ENCODE results near the gene PLEKHH1.
"Not testable (repeated sequence)": the region's sequence is repeated elsewhere in the genome, so short reads cannot be mapped to it uniquely, and the experiment has no call there.

PLEKHH1 gene

GRCh38 chr14:67586369-67586768 lies 53.3 kb downstream of the PLEKHH1 start:
- DNase-seq, result no peak

DNA sequence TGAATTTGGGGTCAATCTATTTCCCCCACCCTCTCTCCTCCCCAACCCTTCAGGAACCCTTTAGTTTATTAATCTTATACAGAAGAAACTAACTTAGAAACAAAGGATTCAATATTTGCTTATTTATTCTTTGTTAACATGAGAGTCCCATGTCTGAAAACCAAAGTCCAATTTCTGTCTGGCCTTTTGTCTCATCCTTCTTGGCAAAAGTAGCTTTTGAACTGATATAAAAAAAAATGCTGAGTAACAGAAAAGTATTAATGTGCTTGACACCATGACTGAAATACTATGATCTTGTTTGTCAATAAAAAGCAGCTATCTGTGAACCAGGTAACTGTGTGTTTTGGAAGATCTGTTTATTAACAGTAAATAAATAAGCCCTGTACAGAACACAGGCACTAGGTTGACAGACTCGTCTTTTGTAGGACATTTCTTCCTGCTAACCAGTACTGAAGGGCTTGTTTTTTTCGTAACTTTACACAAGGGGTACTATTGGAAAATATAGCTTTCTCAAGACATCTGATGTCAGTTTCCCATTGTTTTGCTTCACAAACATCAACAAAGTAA lies 56.2 kb downstream of the PLEKHH1 start:
- no peak for DNase-seq

DNA sequence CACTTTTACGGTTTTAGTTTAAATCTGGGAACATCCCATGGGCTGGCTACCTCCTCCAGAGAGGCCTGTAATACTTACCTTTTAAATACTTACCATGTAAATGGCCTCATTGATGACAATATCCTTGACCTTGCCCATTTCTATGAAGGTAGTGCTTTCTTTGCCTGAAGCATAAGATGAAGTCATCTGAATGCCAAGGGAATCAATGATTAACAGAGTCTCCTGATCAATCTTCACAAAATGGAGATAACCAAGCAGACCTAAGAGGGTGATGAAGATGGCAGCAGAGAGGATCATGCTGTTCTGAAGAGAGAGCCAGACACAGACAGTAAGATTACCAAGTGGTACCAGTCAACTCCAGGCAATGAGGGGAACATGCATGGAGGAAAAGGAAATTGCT lies 60.6 kb downstream of the PLEKHH1 start:
- DNase-seq, result not testable (repeated sequence)

DNA sequence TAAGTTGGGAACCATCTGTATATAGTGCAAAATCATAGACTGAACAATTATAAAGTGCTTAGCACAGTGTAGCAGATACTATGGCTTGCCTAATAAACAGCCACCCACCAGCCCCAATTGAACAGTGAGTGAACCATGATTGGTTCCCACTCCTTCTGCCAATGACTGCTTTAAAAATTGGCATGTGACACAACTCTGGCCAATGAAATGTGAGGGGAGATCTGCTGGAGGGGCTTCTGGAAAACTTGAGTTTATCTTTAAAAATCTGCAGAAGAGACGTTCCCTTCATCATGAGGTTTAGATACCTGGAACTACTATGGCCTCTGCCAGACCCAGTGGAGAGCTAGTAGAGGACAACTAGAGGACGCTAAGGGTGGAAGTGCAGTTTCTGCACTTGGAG lies 62.3 kb downstream of the PLEKHH1 start:
- no peak for DNase-seq

DNA sequence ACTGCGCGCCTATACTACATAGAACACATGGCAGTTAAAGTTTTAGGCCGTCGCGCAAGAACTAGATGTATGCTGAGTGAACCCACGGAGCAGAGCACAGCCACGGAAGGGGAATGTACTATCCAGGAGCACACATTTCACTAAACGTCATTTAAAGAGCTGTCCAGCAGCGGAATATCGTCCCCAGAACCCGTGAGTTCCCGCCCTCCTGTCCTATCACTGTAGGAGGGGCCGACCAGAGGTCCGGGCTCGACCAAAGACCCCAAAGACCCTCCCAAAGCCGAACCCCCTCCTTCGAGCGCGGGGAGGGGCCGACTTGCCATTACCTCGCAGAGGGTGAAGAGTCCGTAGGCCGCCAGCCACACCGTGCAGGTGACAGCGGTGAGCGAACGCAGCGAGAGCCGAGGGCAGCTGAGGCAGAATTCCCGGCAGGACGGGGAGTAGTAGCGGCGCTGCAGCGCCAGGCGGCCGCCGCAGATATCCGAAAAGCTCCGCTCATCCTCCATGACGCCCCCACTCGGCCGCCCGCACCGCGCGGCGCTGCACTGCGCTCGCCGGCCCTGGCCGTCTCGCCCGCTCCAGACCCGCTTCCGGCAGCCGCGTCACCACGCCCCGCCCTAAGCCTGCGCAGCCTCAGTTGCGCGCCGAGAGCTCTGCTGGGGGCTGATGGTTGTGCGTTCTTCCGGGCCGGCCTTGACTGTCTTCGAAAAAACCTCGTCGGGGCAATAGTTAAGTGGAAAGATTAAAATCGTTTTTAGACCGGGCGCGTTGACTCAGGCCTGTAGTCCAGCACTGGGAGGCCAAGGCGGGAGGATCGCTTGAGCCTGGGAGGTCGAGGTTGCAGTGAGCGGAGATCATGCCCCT lies 66.8 kb downstream of the PLEKHH1 start, which contains the start of gene PIGH:
TSS of gene PIGH (minus strand) at position 571 of the 864 bp plus-strand sequence. CDS start at position 506, 65 bp downstream.
- peak; percentile 86 for DNase-seq

DNA sequence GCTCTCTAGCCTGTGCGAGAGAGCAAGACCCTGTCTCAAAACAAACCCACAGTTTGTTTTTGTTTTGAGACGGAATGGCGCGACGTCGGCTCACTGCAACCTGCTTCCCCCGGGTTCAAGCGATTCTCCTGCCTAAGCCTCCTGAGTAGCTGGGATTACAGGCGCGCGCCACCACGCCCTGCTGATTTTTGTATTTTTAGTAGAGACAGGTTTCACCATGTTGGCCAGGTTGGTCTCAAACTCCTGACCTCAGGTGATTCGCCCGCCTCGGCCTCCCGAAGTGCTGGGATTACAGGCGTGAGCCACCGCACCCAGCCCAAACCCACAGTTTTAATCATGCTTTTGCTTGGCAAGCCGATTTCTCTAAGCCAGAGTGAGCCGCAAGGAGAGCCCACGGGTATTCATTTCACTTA lies 67.5 kb downstream of the PLEKHH1 start:
- DNase-seq, result not testable (repeated sequence)

GRCh38 chr14:67602076-67602475 lies 69.0 kb downstream of the PLEKHH1 start:
- DNase-seq, result no peak

DNA sequence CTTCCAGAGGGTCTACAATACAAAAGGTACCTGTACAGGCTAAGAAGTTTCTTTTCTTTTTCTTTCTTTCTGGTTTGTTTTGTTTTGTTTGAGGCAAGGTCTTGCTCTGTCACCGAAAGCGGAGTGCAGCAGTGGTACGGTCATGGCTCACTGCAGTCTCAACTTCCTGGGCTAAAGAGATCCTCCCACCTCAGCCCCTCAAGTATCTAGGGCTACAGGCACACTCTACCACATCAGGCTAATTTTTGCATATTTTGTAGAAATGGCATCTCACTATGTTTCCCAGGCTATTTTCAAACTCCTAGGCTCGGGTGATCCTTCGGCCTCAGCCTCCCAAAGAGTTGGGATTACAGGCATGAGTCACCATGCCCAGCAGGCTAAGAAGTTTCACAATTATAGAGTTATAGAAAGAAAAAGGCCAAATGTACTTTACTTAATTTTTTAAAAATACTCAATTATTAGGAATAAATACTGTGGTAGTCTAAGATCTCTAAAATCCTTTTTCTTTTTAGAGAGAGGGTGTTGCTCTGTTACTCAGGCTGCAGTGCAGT lies 70.0 kb downstream of the PLEKHH1 start:
- DNase-seq, result no peak

DNA sequence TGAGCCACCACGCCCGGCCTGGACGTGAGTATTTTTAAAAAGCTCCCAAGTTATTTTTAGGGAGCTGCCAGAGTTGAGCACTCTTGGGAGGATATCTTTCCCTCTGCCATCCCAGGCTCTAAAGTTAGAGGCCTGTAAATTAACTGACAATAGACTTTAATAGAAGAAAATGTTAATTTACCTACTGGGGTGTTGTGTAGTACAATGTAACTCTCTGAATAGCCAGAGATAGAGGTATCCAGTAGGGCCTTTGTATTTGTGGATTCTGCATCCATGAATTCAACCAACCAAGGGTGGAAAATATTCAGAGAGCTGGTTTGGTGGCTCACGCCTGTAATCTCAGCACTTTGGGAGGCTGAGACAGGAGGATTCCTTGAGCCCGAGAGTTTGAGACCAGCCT lies 74.6 kb downstream of the PLEKHH1 start:
- no peak for DNase-seq

GRCh38 chr14:67609642-67610310 lies 76.7 kb downstream of the PLEKHH1 start:
- no peak for DNase-seq

DNA sequence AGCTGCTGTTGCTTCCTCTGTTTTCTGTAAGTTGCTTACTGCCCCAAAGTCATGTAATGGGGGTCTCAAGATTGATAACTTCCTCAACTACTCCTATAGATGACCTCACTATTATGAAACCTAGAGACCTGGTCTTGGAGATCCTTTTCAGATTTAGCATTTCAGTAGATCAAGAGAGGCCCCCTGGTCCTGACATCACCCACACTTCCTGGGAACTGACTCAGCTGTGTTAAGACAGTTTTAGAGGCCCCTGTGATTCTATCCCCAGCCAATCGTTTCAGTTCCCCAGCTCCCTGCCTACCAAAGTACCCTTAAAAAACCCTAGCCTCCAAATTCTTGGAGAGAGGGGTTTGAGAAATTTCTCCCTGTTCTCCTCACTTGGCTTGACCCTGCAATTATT lies 77.4 kb downstream of the PLEKHH1 start:
- no peak for DNase-seq

- peak; percentile 79 for DNase-seq
Measured at GRCh38 chr14:67618617-67619063, 85.5 kb downstream of the PLEKHH1 start.

GRCh38 chr14:67619446-67620216 lies 86.5 kb downstream of the PLEKHH1 start, which contains the start of gene ARG2:
Gene ARG2 (plus strand): TSS chr14:67619920. CDS start chr14:67619978, 58 bp downstream.
- peak; percentile 86 for DNase-seq

- peak; percentile 6 for DNase-seq
Measured at GRCh38 chr14:67620217-67620785, 87.2 kb downstream of the PLEKHH1 start.

DNA sequence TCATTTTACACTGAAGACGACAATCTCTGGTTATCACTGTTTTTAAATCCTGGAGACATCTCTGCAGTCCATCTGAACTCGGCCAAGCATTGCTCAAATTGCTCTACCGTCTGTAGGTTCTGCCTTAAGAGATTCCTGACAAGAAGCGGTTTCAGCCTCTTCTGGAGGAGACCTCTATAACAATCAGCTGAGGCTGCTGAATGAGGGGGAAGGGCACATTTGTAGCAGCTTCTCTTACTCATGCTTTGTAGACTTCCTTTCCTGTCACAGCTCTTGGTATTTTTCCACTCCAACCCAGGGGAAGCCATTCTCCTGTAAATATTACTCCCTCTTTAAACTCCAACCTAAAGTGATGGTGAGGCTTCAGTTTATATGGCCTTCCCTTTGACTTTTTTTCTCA lies 89.6 kb downstream of the PLEKHH1 start:
- DNase-seq, result peak; percentile 88

DNA sequence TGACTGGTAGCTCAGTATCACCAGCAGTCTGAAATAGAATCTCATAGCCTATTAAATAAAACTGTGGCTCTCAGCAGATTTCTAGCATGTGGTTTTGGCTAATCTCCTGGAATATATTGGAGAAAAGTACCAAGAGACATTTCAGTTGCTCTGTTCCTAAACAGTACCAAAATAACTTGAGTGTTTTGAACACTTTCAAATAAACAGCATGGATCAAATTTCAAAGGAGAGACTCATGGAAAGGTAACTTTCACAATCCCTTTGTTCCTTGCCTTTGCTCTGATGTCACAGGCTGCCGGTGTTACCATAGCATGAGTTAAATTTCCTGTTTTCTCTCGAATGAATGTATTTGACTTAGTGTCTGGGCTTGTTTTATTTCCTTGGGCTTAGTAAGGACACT lies 90.0 kb downstream of the PLEKHH1 start:
- no peak for DNase-seq

DNA sequence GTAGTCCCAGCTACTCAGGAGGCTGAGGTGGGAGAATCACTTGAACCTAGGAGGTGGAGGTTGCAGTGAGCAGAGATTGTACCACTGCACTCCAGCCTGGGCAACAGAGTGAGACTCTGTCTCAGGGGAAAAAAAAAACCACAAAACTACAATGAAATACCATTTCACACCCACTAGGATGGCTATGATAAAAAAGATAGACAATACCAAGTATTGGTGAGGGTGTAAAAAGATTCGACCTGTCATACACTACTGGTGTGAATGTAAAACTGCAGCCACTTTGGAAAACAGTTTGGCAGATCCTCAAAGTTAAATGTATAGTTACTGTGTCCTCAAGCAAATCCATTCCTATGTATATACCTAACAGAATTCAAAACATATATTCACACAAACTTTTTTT lies 93.0 kb downstream of the PLEKHH1 start:
- not testable (repeated sequence) for DNase-seq

DNA sequence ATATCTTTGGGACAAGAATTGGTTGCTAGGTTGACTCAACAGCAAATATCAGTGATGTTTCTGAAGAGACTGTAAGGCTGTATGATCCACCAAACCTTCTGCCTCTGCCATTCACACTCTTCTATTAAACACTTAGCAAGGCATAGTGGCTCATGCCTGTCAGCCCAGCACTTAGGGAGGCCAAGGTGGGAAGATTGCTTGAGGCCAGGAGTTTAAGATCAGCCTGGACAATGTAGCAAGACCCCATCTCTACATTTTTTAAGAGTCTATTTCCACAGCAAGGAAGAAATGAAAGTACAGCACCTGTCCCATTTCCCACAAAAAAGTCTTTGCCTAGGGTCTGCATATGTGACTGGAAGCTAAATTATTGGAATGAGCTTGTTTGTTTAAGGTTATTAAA lies 94.4 kb downstream of the PLEKHH1 start:
- DNase-seq, result no peak

DNA sequence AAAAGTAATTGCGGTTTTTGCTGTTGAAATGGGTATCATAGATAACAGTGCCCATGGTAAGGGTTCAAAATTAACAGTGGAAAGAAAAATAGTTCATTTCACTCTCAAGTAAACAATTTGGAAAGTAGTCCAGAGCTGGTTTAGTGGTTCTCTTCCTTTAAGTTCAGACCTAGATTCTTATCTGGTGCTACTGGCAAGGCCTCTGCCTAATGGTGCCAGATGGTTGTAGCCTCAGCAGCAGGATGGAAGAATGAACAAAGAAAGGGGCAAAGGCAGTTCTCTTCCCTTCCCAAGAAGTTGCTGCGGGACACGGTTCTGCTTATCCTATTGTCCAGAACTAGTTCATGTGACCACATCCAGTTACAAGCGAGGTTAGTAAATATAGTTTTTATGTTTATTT lies 97.1 kb downstream of the PLEKHH1 start:
- DNase-seq, result no peak

DNA sequence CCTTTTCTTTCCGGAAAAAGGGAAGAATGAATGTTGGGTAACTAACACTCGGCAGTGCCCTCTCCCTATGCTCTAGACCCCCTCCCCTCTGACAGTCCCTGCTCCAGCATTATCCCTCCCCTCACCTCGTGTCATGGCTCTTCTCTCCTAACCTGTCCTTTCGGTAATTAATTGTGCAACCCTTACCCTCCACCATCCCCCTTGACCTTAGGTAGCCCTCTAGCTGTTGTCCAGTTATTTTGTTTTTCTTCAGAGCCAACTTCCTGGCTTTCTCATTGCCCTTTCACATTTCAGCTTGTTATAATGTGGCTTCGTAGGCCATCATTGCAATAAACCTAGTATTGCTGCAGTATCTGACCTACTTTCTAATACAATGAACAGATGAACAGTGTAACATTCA lies 97.8 kb downstream of the PLEKHH1 start:
- DNase-seq, result no peak

- DNase-seq, result no peak
Measured at GRCh38 chr14:67633451-67634147, 100.5 kb downstream of the PLEKHH1 start.

All from fibroblast of upper back skin (primary cell).